SK-N-MC (cell line): ENCODE results near the gene PRICKLE2.

Source experiments
- DNase-seq: peaks from one replicate; pipeline ENCODE4 v3.0.0-alpha.2; 2011; ENCODE audit warnings: low read depth, low spot score
- H3K27ac ChIP-seq: fragments of 200-600 bp; sonication (generic); 2 replicates; pipeline ENCODE4 v1.5.1; 2016; ENCODE audit warnings: mixed run types
- H3K36me3 ChIP-seq: fragments of 200-600 bp; sonication (generic); 2 replicates; pipeline ENCODE4 v1.6.1; 2017; ENCODE audit warnings: antibody characterized with exemption, low read length, mixed read lengths; ENCODE audit not compliant: insufficient read depth
- H3K4me3 ChIP-seq: fragments of 200-600 bp; sonication (generic); 2 replicates; pipeline ENCODE4 v1.5.1; 2016
- H3K9ac ChIP-seq: fragments of 200-600 bp; sonication (generic); 2 replicates; pipeline ENCODE4 v1.8.0; 2017; ENCODE audit warnings: mixed run types, mixed read lengths; ENCODE audit not compliant: insufficient read length
- H3K9me3 ChIP-seq: fragments of 200-600 bp; sonication (generic); 2 replicates; pipeline ENCODE4 v1.6.1; 2017; ENCODE audit warnings: low read depth, mild to moderate bottlenecking, antibody characterized with exemption, low read length, moderate library complexity, mixed read lengths
- EZH2 ChIP-seq: fragments of 200-600 bp; sonication (generic); IDR thresholded peaks from one replicate; pipeline ENCODE4 v1.6.1; 2017; ENCODE audit warnings: antibody characterized with exemption
- FOXP2 ChIP-seq: optimal IDR thresholded peaks from 2 replicates; pipeline ENCODE3; 2011; ENCODE audit warnings: mild to moderate bottlenecking, moderate library complexity; ENCODE audit not compliant: insufficient read depth; ENCODE audit errors: extremely low read length, control extremely low read depth
- POLR2AphosphoS5 ChIP-seq: IDR thresholded peaks from 2 replicates; pipeline ENCODE4 v1.6.1; 2012; ENCODE audit warnings: mild to moderate bottlenecking, low read depth, low read length, borderline replicate concordance

The PRICKLE2 gene, protein sequence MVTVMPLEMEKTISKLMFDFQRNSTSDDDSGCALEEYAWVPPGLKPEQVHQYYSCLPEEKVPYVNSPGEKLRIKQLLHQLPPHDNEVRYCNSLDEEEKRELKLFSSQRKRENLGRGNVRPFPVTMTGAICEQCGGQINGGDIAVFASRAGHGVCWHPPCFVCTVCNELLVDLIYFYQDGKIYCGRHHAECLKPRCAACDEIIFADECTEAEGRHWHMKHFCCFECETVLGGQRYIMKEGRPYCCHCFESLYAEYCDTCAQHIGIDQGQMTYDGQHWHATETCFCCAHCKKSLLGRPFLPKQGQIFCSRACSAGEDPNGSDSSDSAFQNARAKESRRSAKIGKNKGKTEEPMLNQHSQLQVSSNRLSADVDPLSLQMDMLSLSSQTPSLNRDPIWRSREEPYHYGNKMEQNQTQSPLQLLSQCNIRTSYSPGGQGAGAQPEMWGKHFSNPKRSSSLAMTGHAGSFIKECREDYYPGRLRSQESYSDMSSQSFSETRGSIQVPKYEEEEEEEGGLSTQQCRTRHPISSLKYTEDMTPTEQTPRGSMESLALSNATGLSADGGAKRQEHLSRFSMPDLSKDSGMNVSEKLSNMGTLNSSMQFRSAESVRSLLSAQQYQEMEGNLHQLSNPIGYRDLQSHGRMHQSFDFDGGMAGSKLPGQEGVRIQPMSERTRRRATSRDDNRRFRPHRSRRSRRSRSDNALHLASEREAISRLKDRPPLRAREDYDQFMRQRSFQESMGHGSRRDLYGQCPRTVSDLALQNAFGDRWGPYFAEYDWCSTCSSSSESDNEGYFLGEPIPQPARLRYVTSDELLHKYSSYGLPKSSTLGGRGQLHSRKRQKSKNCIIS

DNA sequence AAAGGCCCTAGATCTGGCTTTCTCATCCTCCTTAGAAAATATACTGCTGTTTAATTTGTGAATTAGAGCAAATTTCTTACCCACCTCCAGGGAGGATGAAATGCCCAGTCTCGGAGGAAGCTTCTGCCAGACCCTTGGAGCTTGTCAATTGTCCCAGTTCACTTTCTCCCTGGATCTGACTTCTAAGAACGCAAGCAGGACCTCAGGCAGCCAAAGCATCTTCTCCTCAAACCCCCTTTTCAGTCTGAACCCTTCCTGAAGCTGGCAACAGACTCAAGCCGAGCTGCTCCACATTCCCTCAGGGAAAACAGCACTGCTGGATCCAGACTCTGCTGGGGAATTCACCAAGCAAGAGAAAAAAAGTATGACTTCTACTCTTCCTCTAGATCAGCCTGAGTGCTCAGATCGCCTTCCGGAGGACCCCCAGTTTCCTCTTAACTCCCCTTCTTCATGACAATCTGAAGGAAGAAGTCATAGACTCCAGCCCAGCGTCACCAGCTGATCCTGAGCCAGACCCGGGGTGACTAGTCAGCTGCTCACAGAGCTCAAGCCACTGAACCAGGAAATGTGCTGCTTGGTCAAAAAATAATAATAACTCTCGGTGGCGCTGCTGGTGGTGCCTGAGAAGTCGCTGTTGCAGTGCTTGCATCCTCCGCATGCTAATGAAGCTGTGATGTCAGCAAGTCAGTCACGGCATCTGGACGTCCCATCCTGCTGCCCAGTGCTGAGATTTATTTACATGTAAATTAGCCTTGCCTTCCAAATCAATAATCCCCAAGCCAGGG lies at the start of gene PRICKLE2:
Gene PRICKLE2 (minus strand): TSS at position 641 of the 785 bp plus-strand sequence. CDS start 26,539 bp downstream, outside the sequence.
- Histone ChIP-seq H3K9me3 (no peaks in the 10 kb centered on the region), H3K9ac (no peak within 1 kb of the TSS), H3K27ac (no peak within 1 kb of the TSS), H3K36me3 (no peaks in the 10 kb centered on the region), H3K4me3 (no peak within 1 kb of the TSS)
- TF ChIP-seq POLR2AphosphoS5 (no peak), FOXP2 (no peak), EZH2 (no peak)
- no peak for DNase-seq

DNA sequence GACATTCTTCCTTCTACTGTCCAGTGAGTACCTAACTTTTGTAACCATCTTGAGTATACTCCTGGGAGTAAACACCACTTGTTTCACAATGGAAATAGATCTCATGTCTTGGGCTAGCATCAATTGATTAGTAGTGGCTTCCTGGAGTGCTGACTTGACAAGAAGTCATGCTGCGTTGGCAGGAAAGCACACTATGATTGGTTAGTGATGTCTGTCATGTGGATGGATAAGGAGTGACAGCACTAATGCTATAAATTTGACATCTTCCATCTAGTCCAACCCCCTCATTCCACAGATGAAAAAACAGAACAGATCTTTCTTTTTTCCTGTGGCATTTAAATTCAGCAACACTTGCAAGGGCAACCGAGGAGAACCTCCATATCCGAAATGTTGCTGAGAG lies 47.6 kb upstream of the PRICKLE2 start:
- Histone ChIP-seq H3K27ac (no peak overlapping the region), H3K9ac (no peak overlapping the region)
- TF ChIP-seq FOXP2 = no peak
- TF ChIP-seq EZH2 = no peak
- no peak for TF ChIP-seq POLR2AphosphoS5

DNA sequence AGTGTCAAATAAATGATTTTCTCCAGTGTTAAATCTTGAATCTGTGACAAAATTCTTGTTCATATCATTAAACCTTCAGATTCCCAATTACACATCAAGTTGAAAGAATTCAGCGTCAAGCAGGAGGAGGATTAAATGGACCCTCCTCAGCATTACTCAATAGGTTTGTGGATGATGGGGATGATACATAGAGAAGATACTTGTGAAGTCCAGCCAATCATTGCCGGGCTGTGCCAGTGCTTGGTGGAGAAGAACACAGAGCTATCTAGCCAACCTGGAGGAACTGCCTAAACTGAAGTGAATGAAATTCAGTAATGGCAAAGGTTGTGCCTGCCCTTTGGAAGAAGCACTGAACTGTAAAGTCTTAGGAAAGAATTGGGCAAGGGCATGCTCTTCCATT lies 47.0 kb upstream of the PRICKLE2 start:
- Histone ChIP-seq H3K27ac (no peak overlapping the region), H3K36me3 (no peaks in the 10 kb centered on the region), H3K9me3 (no peaks in the 10 kb centered on the region), H3K9ac (no peak overlapping the region), H3K4me3 (no peak overlapping the region)
- TF ChIP-seq POLR2AphosphoS5 (no peak), EZH2 (no peak), FOXP2 (no peak)
- DNase-seq = no peak

More for the DNA sequence above, 47.6 kb upstream of the PRICKLE2 start:
- DNase-seq = no peak
- H3K4me3 ChIP-seq = no peak overlapping the region
- no peaks in the 10 kb centered on the region for H3K36me3 ChIP-seq
- H3K9me3 ChIP-seq = no peaks in the 10 kb centered on the region

DNA sequence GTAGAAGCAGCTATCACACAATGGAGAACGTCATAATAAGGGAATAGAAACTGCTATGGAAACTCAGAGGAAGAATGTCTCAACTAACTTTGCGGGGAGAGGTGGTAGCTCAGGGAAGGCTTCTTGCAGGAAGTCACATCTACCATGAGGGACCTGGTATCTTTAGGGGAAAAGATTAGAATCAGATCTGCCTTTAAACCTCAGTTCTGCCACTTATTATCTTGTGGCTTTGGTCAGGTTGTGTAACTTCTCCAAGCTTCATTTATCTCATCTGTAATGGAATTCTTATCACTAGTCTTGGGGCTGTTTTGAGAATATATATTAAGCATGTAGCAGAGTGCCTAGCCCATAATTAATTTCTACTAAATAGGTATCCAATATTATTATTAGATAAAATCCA lies 46.4 kb upstream of the PRICKLE2 start:
- TF ChIP-seq EZH2 (no peak), FOXP2 (no peak), POLR2AphosphoS5 (no peak)
- H3K27ac ChIP-seq = no peak overlapping the region
- DNase-seq = no peak
- H3K9me3 ChIP-seq = no peaks in the 10 kb centered on the region
- H3K9ac ChIP-seq = no peak overlapping the region
- no peak overlapping the region for H3K4me3 ChIP-seq
- no peaks in the 10 kb centered on the region for H3K36me3 ChIP-seq

DNA sequence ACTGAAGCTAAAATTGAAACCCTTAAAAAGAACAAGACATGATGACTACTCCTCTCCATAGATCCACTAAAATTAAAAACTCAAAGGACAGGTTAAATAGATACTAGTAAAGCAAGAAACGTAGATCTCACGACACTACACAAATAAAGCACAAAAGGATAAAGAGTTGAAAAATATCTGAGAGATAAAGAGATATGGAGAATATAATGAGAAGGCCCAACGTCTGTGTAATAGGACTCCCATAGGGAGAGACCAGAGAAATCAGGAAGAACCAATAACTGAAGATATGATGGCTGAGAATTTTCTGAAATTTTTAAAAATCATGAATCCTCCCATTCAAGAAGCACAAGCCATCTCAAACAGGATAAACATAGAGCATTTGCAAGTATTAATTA lies 45.6 kb upstream of the PRICKLE2 start:
- Histone ChIP-seq H3K27ac (no peak overlapping the region), H3K4me3 (no peak overlapping the region), H3K36me3 (no peaks in the 10 kb centered on the region), H3K9me3 (no peaks in the 10 kb centered on the region), H3K9ac (no peak overlapping the region)
- DNase-seq = no peak
- no peak for TF ChIP-seq POLR2AphosphoS5
- no peak for TF ChIP-seq FOXP2
- no peak for TF ChIP-seq EZH2

DNA sequence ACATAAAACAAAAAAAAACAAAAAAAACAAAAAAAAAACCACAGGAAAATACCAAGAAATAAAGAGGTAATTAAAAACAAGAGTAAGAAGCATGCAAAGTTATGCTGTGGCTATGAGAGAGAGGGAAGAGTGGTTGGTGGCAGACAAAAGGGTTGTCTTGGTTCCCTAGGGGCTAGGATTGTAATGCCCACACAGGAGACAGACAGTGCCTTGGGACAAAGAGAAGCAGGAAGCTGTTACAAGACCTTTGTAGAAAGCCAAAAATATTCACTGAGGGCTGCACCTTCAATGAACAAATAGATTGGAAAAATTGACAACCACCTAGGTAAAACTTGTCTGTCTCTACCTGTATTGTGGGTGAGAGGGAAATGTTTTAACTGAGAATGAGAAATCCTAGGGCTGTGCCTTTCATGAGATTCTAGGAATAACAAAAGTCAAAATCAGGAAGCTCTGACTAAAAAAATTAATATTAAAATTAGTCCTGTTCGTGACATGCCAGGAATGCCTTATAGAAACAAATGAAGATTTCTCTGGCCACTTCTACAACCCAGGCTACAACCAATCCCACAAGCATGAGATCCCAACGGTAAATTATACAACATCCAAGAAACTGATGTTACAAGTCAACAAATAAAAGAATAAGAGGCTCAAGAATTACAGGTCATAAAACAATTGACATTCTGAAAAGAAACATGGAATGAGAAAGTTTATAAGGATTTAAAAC lies 45.0 kb upstream of the PRICKLE2 start:
- no peaks in the 10 kb centered on the region for H3K36me3 ChIP-seq
- H3K9ac ChIP-seq = no peak overlapping the region
- no peak overlapping the region for H3K27ac ChIP-seq
- H3K9me3 ChIP-seq = no peaks in the 10 kb centered on the region
- TF ChIP-seq EZH2 (no peak), POLR2AphosphoS5 (no peak), FOXP2 (no peak)
- DNase-seq = no peak
- no peak overlapping the region for H3K4me3 ChIP-seq

DNA sequence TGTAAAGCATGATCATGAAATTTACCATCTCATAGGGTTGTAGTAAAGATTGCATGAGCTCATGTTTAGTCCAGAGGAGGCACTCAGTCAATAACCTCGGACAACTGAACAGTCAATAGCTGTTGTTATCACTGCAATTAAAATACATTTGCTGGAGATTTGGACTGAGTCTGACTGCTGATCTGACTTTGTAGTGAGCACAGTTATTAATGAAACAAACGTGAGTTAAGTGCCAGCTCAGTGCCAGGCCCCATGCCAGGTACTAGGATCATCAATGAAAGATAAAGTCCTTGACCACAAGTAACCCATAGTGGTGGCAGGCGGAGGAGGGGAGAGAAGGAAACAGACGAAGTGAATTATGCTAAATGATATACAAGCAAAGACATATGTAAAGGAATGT lies 43.7 kb upstream of the PRICKLE2 start:
- DNase-seq = no peak
- Histone ChIP-seq H3K9ac (no peak overlapping the region), H3K27ac (no peak overlapping the region), H3K4me3 (no peak overlapping the region), H3K9me3 (no peaks in the 10 kb centered on the region), H3K36me3 (no peaks in the 10 kb centered on the region)
- TF ChIP-seq EZH2 (no peak), FOXP2 (no peak), POLR2AphosphoS5 (no peak)
